ENCODE data around the gene PAX3. TPM values are rescaled to one million over a fixed set of nuclear protein-coding genes. Genes with fewer than 3 reads are reported as not detected.

Gene PAX3
- total RNA-seq, 1 experiment from 2014 or later: not detected

- H3K36me3 ChIP-seq (ENCODE audit: control insufficient read depth in 1 of 2, insufficient read depth in 2 of 2, low read length in 2 of 2): no peaks in the 10 kb centered on the region
- no peaks in the 10 kb centered on the region for H3K9me2 ChIP-seq (ENCODE audit: insufficient read depth)
- intact Hi-C loops (cut with micrococcal nuclease): no loop called here
- H3K79me2 ChIP-seq (ENCODE audit: insufficient read depth, low read length): no peaks in the 10 kb centered on the region
- peaks cover 0 to 8% of the 10 kb centered on the region in 2 experiments; a peak in 2 of 4 replicates for H3K4me1 ChIP-seq (ENCODE audit: control insufficient read depth in 1 of 2, insufficient read depth in 2 of 2, low read length in 2 of 2)
- H3K9me3 ChIP-seq (ENCODE audit: control insufficient read depth in 1 of 2, insufficient read depth in 1 of 2, low read depth in 1 of 2, low read length in 2 of 2): no peaks in the 10 kb centered on the region
- H2AFZ ChIP-seq (ENCODE audit: low read depth, low read length, poor library complexity, severe bottlenecking): no peak overlapping the region
- no peak for ATAC-seq
- DNase-seq (ENCODE audit: low read depth, low spot score): no peak
- ChIA-PET POLR2A (no interaction called here), RAD21 (ENCODE audit: low non-redundant PET in 1 of 2, low total read pairs in 2 of 2, uncharacterized antibody in 2 of 2, unreplicated experiment in 2 of 2) (no interaction called here), CTCF (interaction anchor here (1.0 kb wide), 1 partner anchor 240 kb away, joined by 4 read pairs; no protein-coding TSS in a partner anchor)
- no peaks in the 10 kb centered on the region; the same call in 1 of the 2 replicates for H3K27me3 ChIP-seq (ENCODE audit: insufficient read depth, low read length)
- no peak overlapping the region for H3K27ac ChIP-seq (ENCODE audit: low read depth, low read length)
- no peak overlapping the region for H3K9ac ChIP-seq (ENCODE audit: low read length)
- BruUV-seq (replicated peaks): no TSS peak
- no peak overlapping the region for H3K4me3 ChIP-seq (replicated peaks in 1 of 2; ENCODE audit: low read depth in 1 of 2, low read length in 2 of 2)
- no peaks in the 10 kb centered on the region for H4K20me1 ChIP-seq (ENCODE audit: insufficient read depth)
- no peak overlapping the region for H3K4me2 ChIP-seq (ENCODE audit: low read length)
- TF ChIP-seq EZH2 (IDR thresholded peaks at IDR 0.05) (no peak), POLR2AphosphoS5 (IDR thresholded peaks at IDR 0.05; ENCODE audit: low read depth, low read length) (no peak), SP1 (IDR thresholded peaks at IDR 0.05; ENCODE audit: low read depth) (no peak), SIN3A (IDR thresholded peaks at IDR 0.05; ENCODE audit: low read depth) (no peak), CEBPB (IDR thresholded peaks at IDR 0.05; ENCODE audit: low read depth) (no peak), ATF3 (IDR thresholded peaks at IDR 0.05) (no peak), YY1 (IDR thresholded peaks at IDR 0.05; ENCODE audit: extremely low read depth, insufficient replicate concordance, low read depth, low read length) (no peak), JUND (IDR thresholded peaks at IDR 0.05) (no peak), ELF1 (IDR thresholded peaks at IDR 0.05; ENCODE audit: borderline replicate concordance, low read depth) (no peak), SRF (IDR thresholded peaks at IDR 0.05; ENCODE audit: low read depth) (no peak), EZH2phosphoT487 (IDR thresholded peaks at IDR 0.05; ENCODE audit: borderline replicate concordance) (no peak), ZNF274 (IDR thresholded peaks at IDR 0.05; ENCODE audit: low read depth, low read length) (no peak), RAD21 (IDR thresholded peaks at IDR 0.05; ENCODE audit: low read depth) (no peak), CTCF (IDR thresholded peaks at IDR 0.05 in 2 of 3, conservative IDR thresholded peaks at IDR 0.05 in 1 of 3; ENCODE audit: borderline replicate concordance in 1 of 3, insufficient read depth in 1 of 3, low read depth in 2 of 3, low read length in 2 of 3) (no peak), ZFX (IDR thresholded peaks at IDR 0.05) (no peak), CBX3 (IDR thresholded peaks at IDR 0.05; ENCODE audit: low read depth) (no peak)
Observed at GRCh38 chr2:222322236-222322635, 23.4 kb upstream of the PAX3 start.
